ENCODE results near the gene CHMP4B.

The CHMP4B gene

GRCh38 chr20:33822423-33822822 lies 11.3 kb downstream of the CHMP4B start:
- no peak for DNase-seq

GRCh38 chr20:33822991-33823390 lies 11.8 kb downstream of the CHMP4B start:
- no peak for DNase-seq

GRCh38 chr20:33824852-33825251 lies 13.7 kb downstream of the CHMP4B start:
- DNase-seq = no peak

GRCh38 chr20:33825340-33826269 lies 14.5 kb downstream of the CHMP4B start:
- no peak for DNase-seq

GRCh38 chr20:33826270-33826897 lies 15.2 kb downstream of the CHMP4B start:
- DNase-seq = no peak

- no peak for DNase-seq
Measured at GRCh38 chr20:33827109-33827508, 16.0 kb downstream of the CHMP4B start.

- DNase-seq = no peak
Measured at GRCh38 chr20:33827634-33828325, 16.6 kb downstream of the CHMP4B start.

GRCh38 chr20:33828326-33828844 lies 17.2 kb downstream of the CHMP4B start:
- no peak for DNase-seq

GRCh38 chr20:33828967-33829560 lies 17.9 kb downstream of the CHMP4B start:
- no peak for DNase-seq

GRCh38 chr20:33829636-33830035 lies 18.5 kb downstream of the CHMP4B start:
- no peak for DNase-seq

GRCh38 chr20:33830371-33830770 lies 19.2 kb downstream of the CHMP4B start:
- no peak for DNase-seq

- DNase-seq = no peak
Measured at GRCh38 chr20:33832103-33832804, 21.1 kb downstream of the CHMP4B start.

GRCh38 chr20:33833333-33833732 lies 22.2 kb downstream of the CHMP4B start:
- DNase-seq = no peak

GRCh38 chr20:33835615-33836172 lies 24.5 kb downstream of the CHMP4B start:
- no peak for DNase-seq

- DNase-seq = no peak
Measured at GRCh38 chr20:33836277-33836676, 25.1 kb downstream of the CHMP4B start.

- DNase-seq = no peak
Measured at GRCh38 chr20:33837096-33837830, 26.1 kb downstream of the CHMP4B start.

- no peak for DNase-seq
Measured at GRCh38 chr20:33838035-33838864, 27.1 kb downstream of the CHMP4B start.

- DNase-seq = no peak
Measured at GRCh38 chr20:33839591-33839990, 28.4 kb downstream of the CHMP4B start.

- DNase-seq = no peak
Measured at GRCh38 chr20:33840160-33840559, 29.0 kb downstream of the CHMP4B start.

GRCh38 chr20:33840759-33841435 lies 29.7 kb downstream of the CHMP4B start:
- no peak for DNase-seq
